AG10803 (cell line): Measurements from ENCODE around the gene KMT2E.
A peak's percentile ranks its signal among the peaks of the same experiment; 100 is the strongest.
"Not testable (repeated sequence)": the region's sequence is repeated elsewhere in the genome, so short reads cannot be mapped to it uniquely, and the experiment has no call there.

Source experiments
- DNase-seq: peaks from one replicate; pipeline ENCODE4 v3.0.0; 2010; ENCODE audit warnings: low read depth
- H3K4me3 ChIP-seq: 2 replicates; pipeline ENCODE4 v1.5.1; 2011; ENCODE audit warnings: mild to moderate bottlenecking, low read length, control low read depth
- CTCF ChIP-seq: conservative IDR thresholded peaks from 2 replicates; pipeline ENCODE4 v1.5.1; 2011; ENCODE audit warnings: mild to moderate bottlenecking, low read length, control low read depth, inconsistent platforms

The KMT2E gene

GRCh38 chr7:105021967-105022366 lies 8.0 kb downstream of the KMT2E start:
- no peak for DNase-seq
- no peak overlapping the region for H3K4me3 ChIP-seq
- no peak for TF ChIP-seq CTCF

GRCh38 chr7:105022458-105022857 lies 8.5 kb downstream of the KMT2E start:
- no peak for TF ChIP-seq CTCF
- no peak for DNase-seq
- H3K4me3 ChIP-seq, result no peak overlapping the region

- no peak for TF ChIP-seq CTCF
- no peak overlapping the region for H3K4me3 ChIP-seq
- peak; percentile 22 for DNase-seq
Observed at GRCh38 chr7:105024734-105025133, 10.7 kb downstream of the KMT2E start.

GRCh38 chr7:105026750-105027149 lies 12.7 kb downstream of the KMT2E start:
- no peak for TF ChIP-seq CTCF

GRCh38 chr7:105027176-105027853 lies 13.3 kb downstream of the KMT2E start:
- no peak overlapping the region for H3K4me3 ChIP-seq
- TF ChIP-seq CTCF, result no peak
- no peak for DNase-seq

More at GRCh38 chr7:105026750-105027149, 12.7 kb downstream of the KMT2E start:
- H3K4me3 ChIP-seq, result no peak overlapping the region
- no peak for DNase-seq

GRCh38 chr7:105028004-105028403 lies 14.0 kb downstream of the KMT2E start:
- H3K4me3 ChIP-seq, result no peak overlapping the region
- DNase-seq, result no peak
- no peak for TF ChIP-seq CTCF

- not testable (repeated sequence) for H3K4me3 ChIP-seq, DNase-seq
Observed at GRCh38 chr7:105028941-105029340, 14.9 kb downstream of the KMT2E start.
